WTC11 (cell line): Measurements from ENCODE around the gene CSNK1E. TPM values are rescaled to one million over a fixed set of nuclear protein-coding genes. Genes with fewer than 3 reads are reported as not detected.

Experiments
- ATAC-seq: fragments of 200-7000 bp; cut with Tn5 transposase; 2 replicates; pipeline ENCODE4 v1.10.0; 2021; ENCODE audit warnings: mild to moderate bottlenecking, moderate library complexity
- CTCF ChIA-PET: fragments of 300-600 bp; sonication (Branson Sonifier 250); formaldehyde crosslinking; loops from one replicate; lab custom pipeline; 2021; ENCODE audit warnings: antibody characterized with exemption; lab: Charles Lee
- POLR2A ChIA-PET: fragments of 350-600 bp; sonication (Branson Sonifier 250); formaldehyde crosslinking; loops from one replicate; lab custom pipeline; 2021; ENCODE audit warnings: antibody characterized with exemption; lab: Charles Lee
- DNase-seq: peaks from one replicate; pipeline ENCODE4 v3.0.0; 2021; ENCODE audit warnings: low spot score
- H3K27ac Mint-ChIP-seq: 2 replicates; pipeline ENCODE4 v1.8.0; 2021; ENCODE audit warnings: mixed read lengths
- H3K27me3 Mint-ChIP-seq: 2 replicates; pipeline ENCODE4 v1.8.0; 2021; ENCODE audit warnings: low read depth, mild to moderate bottlenecking, moderate library complexity, mixed read lengths
- H3K36me3 Mint-ChIP-seq: 2 replicates; pipeline ENCODE4 v1.8.0; 2021; ENCODE audit warnings: mixed read lengths
- H3K4me1 Mint-ChIP-seq: 2 replicates; pipeline ENCODE4 v1.8.0; 2022; ENCODE audit warnings: mixed read lengths
- H3K4me3 Mint-ChIP-seq: 2 replicates; pipeline ENCODE4 v1.8.0; 2021; ENCODE audit warnings: mild to moderate bottlenecking, moderate library complexity, mixed read lengths
- H3K9me3 Mint-ChIP-seq: 2 replicates; pipeline ENCODE4 v1.8.0; 2021; ENCODE audit warnings: mixed read lengths
- CBFB ChIP-seq: sonication (generic); formaldehyde crosslinking; IDR thresholded peaks from 2 replicates; pipeline ENCODE4 v1.8.1; 2022; ENCODE audit warnings: mild to moderate bottlenecking, low read depth, missing genetic modification reagents
- ESRRA ChIP-seq: sonication (generic); formaldehyde crosslinking; IDR thresholded peaks from 2 replicates; pipeline ENCODE4 v1.8.1; 2022; ENCODE audit warnings: mild to moderate bottlenecking, missing genetic modification reagents, borderline replicate concordance
- FOXJ3 ChIP-seq: sonication (generic); formaldehyde crosslinking; IDR thresholded peaks from 2 replicates; pipeline ENCODE4 v1.9.0; 2021; ENCODE audit warnings: missing genetic modification reagents, mild to moderate bottlenecking, borderline replicate concordance
- FOXK1 ChIP-seq: sonication (generic); formaldehyde crosslinking; IDR thresholded peaks from 2 replicates; pipeline ENCODE4 v1.8.0; 2022; ENCODE audit warnings: mild to moderate bottlenecking, moderate library complexity, missing genetic modification reagents
- GRHL2 ChIP-seq: fragments of 250-450 bp; sonication (Bioruptor Pico); IDR thresholded peaks from 2 replicates; pipeline ENCODE4 v1.8.0; 2022; ENCODE audit warnings: mild to moderate bottlenecking, moderate library complexity; ENCODE audit not compliant: insufficient replicate concordance, severe bottlenecking
- GTF2I ChIP-seq: fragments of 250-450 bp; sonication (Bioruptor Pico); conservative IDR thresholded peaks from 2 replicates; pipeline ENCODE4 v1.4.0; 2021; ENCODE audit warnings: mild to moderate bottlenecking
- MYBL2 ChIP-seq: sonication (generic); formaldehyde crosslinking; IDR thresholded peaks from 2 replicates; pipeline ENCODE4 v1.8.1; 2023; ENCODE audit warnings: mild to moderate bottlenecking, moderate library complexity, missing genetic modification reagents
- SOX15 ChIP-seq: fragments of 250-450 bp; sonication (Bioruptor Pico); IDR thresholded peaks from 2 replicates; pipeline ENCODE4 v1.9.0; 2021; ENCODE audit warnings: mild to moderate bottlenecking
- SP1 ChIP-seq: sonication (generic); formaldehyde crosslinking; conservative IDR thresholded peaks from 2 replicates; pipeline ENCODE4 v1.8.1; 2022; ENCODE audit warnings: missing genetic modification reagents
- ZNF138 ChIP-seq: sonication (generic); formaldehyde crosslinking; conservative IDR thresholded peaks from 2 replicates; pipeline ENCODE4 v1.8.1; 2022; ENCODE audit warnings: mild to moderate bottlenecking, moderate library complexity, missing genetic modification reagents
- ZNF232 ChIP-seq: sonication (generic); formaldehyde crosslinking; IDR thresholded peaks from 2 replicates; pipeline ENCODE4 v1.8.0; 2022; ENCODE audit warnings: mild to moderate bottlenecking, missing genetic modification reagents
- total RNA-seq: library from RNA; stranded (reverse); gene quantifications from 3 replicates; pipeline ENCODE4 v1.2.3, GENCODE V29; 2021
- TF ChIP-seq, protein P1 (sequence below): sonication (generic); formaldehyde crosslinking; IDR thresholded peaks from 2 replicates; pipeline ENCODE4 v1.8.1; 2023; ENCODE audit warnings: mild to moderate bottlenecking, missing genetic modification reagents, moderate library complexity
- TF ChIP-seq, protein P2 (sequence below): fragments of 250-450 bp; sonication (Bioruptor Pico); IDR thresholded peaks from 2 replicates; pipeline ENCODE4 v1.9.0; 2021; ENCODE audit warnings: mild to moderate bottlenecking
- TF ChIP-seq, protein P3 (sequence below): sonication (generic); formaldehyde crosslinking; IDR thresholded peaks from 2 replicates; pipeline ENCODE4 v1.8.1; 2023; ENCODE audit warnings: mild to moderate bottlenecking, missing genetic modification reagents, moderate library complexity
- TF ChIP-seq, protein P4 (sequence below): sonication (generic); formaldehyde crosslinking; IDR thresholded peaks from 2 replicates; pipeline ENCODE4 v1.8.1; 2022; ENCODE audit warnings: low read depth, mild to moderate bottlenecking, moderate library complexity, missing genetic modification reagents, borderline replicate concordance
- TF ChIP-seq, protein P5 (sequence below): sonication (generic); formaldehyde crosslinking; IDR thresholded peaks from 2 replicates; pipeline ENCODE4 v1.8.1; 2022; ENCODE audit warnings: mild to moderate bottlenecking, missing genetic modification reagents, moderate library complexity, borderline replicate concordance
- TF ChIP-seq, protein P6 (sequence below): sonication (generic); formaldehyde crosslinking; IDR thresholded peaks from 2 replicates; pipeline ENCODE4 v1.8.1; 2023; ENCODE audit warnings: mild to moderate bottlenecking, missing genetic modification reagents
- TF ChIP-seq, protein P7 (sequence below): sonication (generic); formaldehyde crosslinking; IDR thresholded peaks from 2 replicates; pipeline ENCODE4 v1.8.0; 2022; ENCODE audit warnings: mild to moderate bottlenecking, missing genetic modification reagents

The CSNK1E gene
- total RNA-seq, 1 experiment from 2014 or later, result 265 TPM

DNA sequence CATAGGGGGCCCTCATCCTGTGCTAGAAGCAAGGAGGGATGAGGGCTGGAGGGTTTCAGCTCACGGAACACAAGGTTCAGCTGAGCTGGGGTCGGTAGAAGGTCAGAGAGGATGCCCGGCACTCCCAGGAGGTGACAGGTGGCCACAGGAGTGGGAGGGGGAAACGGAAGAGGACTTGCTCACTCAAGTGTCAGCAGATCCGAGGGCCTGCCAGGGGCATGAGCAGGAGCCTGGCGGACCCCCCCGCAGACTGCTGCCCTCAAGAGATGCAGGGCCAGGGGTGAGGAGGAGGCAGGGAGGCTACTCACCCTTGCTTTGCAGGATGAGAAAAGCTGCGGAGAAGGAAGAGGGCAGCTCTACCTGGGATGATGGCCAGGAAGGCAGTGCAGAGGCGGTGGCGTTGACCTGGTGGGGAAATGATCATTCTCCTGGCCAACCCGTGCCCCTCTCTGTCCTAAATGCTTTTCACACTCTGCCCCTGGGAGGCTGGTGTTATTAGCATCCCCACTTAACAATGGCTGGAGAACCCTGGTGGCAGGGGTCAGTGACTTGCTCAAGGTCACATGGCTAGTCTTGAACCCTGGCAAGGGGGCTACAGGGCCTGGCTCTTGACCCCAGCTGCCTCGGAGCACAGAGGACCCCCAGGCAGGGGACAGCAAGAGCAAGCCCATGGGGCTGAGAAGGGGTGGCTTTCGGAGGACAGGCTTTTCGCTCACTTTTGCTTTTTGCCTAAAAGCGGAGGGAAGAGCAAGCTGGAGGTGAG is 30.1 kb upstream of the CSNK1E start:
- DNase-seq (no peak), ATAC-seq (no peak)
- peaks cover 22% of the 10 kb centered on the region for H3K27me3 Mint-ChIP-seq
- H3K9me3 Mint-ChIP-seq, result no peaks in the 10 kb centered on the region
- ChIA-PET POLR2A (no interaction called here), CTCF (interaction anchor here (0.9 to 1.8 kb wide), 5 partner anchors 21 to 250 kb away, joined by 3 to 4 read pairs (median 3); no protein-coding TSS in a partner anchor)
- H3K4me1 Mint-ChIP-seq, result peaks cover 30% of the 10 kb centered on the region
- no peaks in the 10 kb centered on the region for H3K36me3 Mint-ChIP-seq
- no peak for TF ChIP-seq GTF2I (CRISPR knock-in tag)
- TF ChIP-seq FOXJ3 (CRISPR knock-in tag), result no peak
- TF ChIP-seq, protein P1, sequence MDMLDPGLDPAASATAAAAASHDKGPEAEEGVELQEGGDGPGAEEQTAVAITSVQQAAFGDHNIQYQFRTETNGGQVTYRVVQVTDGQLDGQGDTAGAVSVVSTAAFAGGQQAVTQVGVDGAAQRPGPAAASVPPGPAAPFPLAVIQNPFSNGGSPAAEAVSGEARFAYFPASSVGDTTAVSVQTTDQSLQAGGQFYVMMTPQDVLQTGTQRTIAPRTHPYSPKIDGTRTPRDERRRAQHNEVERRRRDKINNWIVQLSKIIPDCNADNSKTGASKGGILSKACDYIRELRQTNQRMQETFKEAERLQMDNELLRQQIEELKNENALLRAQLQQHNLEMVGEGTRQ (CRISPR knock-in tag), result no peak
- TF ChIP-seq, protein P2, sequence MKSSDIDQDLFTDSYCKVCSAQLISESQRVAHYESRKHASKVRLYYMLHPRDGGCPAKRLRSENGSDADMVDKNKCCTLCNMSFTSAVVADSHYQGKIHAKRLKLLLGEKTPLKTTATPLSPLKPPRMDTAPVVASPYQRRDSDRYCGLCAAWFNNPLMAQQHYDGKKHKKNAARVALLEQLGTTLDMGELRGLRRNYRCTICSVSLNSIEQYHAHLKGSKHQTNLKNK, result no peak
- no peak for TF ChIP-seq MYBL2
- TF ChIP-seq, protein P3, sequence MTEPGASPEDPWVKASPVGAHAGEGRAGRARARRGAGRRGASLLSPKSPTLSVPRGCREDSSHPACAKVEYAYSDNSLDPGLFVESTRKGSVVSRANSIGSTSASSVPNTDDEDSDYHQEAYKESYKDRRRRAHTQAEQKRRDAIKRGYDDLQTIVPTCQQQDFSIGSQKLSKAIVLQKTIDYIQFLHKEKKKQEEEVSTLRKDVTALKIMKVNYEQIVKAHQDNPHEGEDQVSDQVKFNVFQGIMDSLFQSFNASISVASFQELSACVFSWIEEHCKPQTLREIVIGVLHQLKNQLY (CRISPR knock-in tag), result no peak
- no peak for TF ChIP-seq ESRRA (CRISPR knock-in tag)
- TF ChIP-seq, protein P4, sequence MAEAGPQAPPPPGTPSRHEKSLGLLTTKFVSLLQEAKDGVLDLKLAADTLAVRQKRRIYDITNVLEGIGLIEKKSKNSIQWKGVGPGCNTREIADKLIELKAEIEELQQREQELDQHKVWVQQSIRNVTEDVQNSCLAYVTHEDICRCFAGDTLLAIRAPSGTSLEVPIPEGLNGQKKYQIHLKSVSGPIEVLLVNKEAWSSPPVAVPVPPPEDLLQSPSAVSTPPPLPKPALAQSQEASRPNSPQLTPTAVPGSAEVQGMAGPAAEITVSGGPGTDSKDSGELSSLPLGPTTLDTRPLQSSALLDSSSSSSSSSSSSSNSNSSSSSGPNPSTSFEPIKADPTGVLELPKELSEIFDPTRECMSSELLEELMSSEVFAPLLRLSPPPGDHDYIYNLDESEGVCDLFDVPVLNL (CRISPR knock-in tag), result no peak
- no peak for TF ChIP-seq SOX15 (CRISPR knock-in tag)
- TF ChIP-seq SP1 (CRISPR knock-in tag), result no peak
- no peak for TF ChIP-seq ZNF232
- no peak overlapping the region for H3K27ac Mint-ChIP-seq
- no peak overlapping the region for H3K4me3 Mint-ChIP-seq

DNA sequence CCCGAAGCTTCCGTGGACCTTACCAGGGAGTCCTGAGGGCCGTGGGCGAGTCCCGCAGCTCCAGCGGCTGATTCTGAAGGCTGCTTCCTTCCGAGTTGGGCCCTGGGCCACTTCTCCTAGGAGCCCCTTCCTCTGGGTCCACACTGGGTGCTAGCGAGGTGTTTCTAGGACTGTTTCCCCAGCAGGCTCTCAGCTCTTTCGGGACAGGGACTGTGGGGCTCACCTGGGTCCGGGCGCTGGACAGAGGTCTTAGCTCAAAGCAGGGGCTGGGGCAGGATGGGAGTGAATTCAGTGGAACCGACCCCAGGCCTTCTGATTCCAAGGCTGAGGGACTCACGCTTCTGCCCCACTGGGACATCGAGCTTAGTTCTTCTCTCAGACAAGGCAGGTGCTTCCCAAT is 29.3 kb upstream of the CSNK1E start:
- ATAC-seq (no peak), DNase-seq (no peak)
- Mint-ChIP-seq H3K27ac (no peak overlapping the region), H3K36me3 (no peaks in the 10 kb centered on the region), H3K27me3 (peaks cover 24% of the 10 kb centered on the region), H3K4me3 (no peak overlapping the region), H3K4me1 (peaks cover 25% of the 10 kb centered on the region), H3K9me3 (no peaks in the 10 kb centered on the region)
- ChIA-PET POLR2A (no interaction called here), CTCF (interaction anchor here (0.8 to 1.8 kb wide), 6 partner anchors 21 to 249 kb away, joined by 3 to 4 read pairs (median 3); no protein-coding TSS in a partner anchor)
- TF ChIP-seq ZNF138 (CRISPR knock-in tag) (no peak), ZNF232 (no peak), GTF2I (CRISPR knock-in tag) (no peak), FOXK1 (CRISPR knock-in tag) (no peak), GRHL2 (no peak), CBFB (CRISPR knock-in tag) (no peak)
- TF ChIP-seq, protein P5, sequence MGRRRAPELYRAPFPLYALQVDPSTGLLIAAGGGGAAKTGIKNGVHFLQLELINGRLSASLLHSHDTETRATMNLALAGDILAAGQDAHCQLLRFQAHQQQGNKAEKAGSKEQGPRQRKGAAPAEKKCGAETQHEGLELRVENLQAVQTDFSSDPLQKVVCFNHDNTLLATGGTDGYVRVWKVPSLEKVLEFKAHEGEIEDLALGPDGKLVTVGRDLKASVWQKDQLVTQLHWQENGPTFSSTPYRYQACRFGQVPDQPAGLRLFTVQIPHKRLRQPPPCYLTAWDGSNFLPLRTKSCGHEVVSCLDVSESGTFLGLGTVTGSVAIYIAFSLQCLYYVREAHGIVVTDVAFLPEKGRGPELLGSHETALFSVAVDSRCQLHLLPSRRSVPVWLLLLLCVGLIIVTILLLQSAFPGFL (CRISPR knock-in tag), result no peak
- TF ChIP-seq, protein P6, sequence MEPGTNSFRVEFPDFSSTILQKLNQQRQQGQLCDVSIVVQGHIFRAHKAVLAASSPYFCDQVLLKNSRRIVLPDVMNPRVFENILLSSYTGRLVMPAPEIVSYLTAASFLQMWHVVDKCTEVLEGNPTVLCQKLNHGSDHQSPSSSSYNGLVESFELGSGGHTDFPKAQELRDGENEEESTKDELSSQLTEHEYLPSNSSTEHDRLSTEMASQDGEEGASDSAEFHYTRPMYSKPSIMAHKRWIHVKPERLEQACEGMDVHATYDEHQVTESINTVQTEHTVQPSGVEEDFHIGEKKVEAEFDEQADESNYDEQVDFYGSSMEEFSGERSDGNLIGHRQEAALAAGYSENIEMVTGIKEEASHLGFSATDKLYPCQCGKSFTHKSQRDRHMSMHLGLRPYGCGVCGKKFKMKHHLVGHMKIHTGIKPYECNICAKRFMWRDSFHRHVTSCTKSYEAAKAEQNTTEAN (CRISPR knock-in tag), result no peak
- TF ChIP-seq, protein P7, sequence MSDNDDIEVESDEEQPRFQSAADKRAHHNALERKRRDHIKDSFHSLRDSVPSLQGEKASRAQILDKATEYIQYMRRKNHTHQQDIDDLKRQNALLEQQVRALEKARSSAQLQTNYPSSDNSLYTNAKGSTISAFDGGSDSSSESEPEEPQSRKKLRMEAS (CRISPR knock-in tag), result no peak
